Tibial nerve (tissue), 4 donors: Measurements from ENCODE around the gene EXOC4.

Experiments used
- EP300 ChIP-seq, 2 donors: sonication (generic); formaldehyde crosslinking; IDR thresholded peaks; one replicate each; pipeline ENCODE4 v1.6.1; 2017; ENCODE audit warnings: antibody characterized with exemption in 2 of 2, mild to moderate bottlenecking in 1 of 2
- TF ChIP-seq, protein P1 (sequence below), 5 experiments: fragments of 200-600 bp in 3 of 5; fragments of 450-650 bp in 2 of 5; sonication (generic) in 3 of 5; IDR thresholded peaks; one replicate each; pipeline ENCODE4 v1.5.1; 2016 to 2019; ENCODE audit warnings: antibody characterized with exemption in 5 of 5, mild to moderate bottlenecking in 3 of 5, moderate library complexity in 2 of 5

- TF ChIP-seq EP300 (IDR thresholded peaks at IDR 0.05): no peak
- TF ChIP-seq, protein P1, sequence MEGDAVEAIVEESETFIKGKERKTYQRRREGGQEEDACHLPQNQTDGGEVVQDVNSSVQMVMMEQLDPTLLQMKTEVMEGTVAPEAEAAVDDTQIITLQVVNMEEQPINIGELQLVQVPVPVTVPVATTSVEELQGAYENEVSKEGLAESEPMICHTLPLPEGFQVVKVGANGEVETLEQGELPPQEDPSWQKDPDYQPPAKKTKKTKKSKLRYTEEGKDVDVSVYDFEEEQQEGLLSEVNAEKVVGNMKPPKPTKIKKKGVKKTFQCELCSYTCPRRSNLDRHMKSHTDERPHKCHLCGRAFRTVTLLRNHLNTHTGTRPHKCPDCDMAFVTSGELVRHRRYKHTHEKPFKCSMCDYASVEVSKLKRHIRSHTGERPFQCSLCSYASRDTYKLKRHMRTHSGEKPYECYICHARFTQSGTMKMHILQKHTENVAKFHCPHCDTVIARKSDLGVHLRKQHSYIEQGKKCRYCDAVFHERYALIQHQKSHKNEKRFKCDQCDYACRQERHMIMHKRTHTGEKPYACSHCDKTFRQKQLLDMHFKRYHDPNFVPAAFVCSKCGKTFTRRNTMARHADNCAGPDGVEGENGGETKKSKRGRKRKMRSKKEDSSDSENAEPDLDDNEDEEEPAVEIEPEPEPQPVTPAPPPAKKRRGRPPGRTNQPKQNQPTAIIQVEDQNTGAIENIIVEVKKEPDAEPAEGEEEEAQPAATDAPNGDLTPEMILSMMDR (IDR thresholded peaks at IDR 0.05): no peak
Observed at GRCh38 chr7:133755901-133756300, 503.0 kb downstream of the EXOC4 start.
